GM06990 (cell line): ENCODE data around the gene FRAT2.

Source experiments
- DNase-seq: peaks from one replicate; pipeline ENCODE4 v3.0.0-alpha.2; 2011; ENCODE audit not compliant: insufficient read length; ENCODE audit errors: extremely low read depth
- H3K27me3 ChIP-seq: replicated peaks from 2 replicates; pipeline ENCODE4 v1.6.0; 2011; ENCODE audit warnings: low read length; ENCODE audit not compliant: control insufficient read depth, insufficient read depth
- H3K36me3 ChIP-seq: 2 replicates; pipeline ENCODE4 v1.5.1; 2011; ENCODE audit warnings: low read length; ENCODE audit not compliant: control insufficient read depth, insufficient read depth
- H3K4me3 ChIP-seq: replicated peaks from 2 replicates; pipeline ENCODE4 v1.5.1; 2011; ENCODE audit warnings: low read depth, mild to moderate bottlenecking, control low read depth, low read length
- TF ChIP-seq, protein P1 (sequence below): IDR thresholded peaks from 2 replicates; pipeline ENCODE4 v1.5.1; 2011; ENCODE audit warnings: low read length, control low read depth, mild to moderate bottlenecking, inconsistent platforms; ENCODE audit not compliant: insufficient read depth, poor library complexity, severe bottlenecking

The FRAT2 gene

GRCh38 chr10:97328646-97329453 is 5.7 kb downstream of the FRAT2 start:
- Histone ChIP-seq H3K36me3 (no peaks in the 10 kb centered on the region), H3K4me3 (no peak overlapping the region), H3K27me3 (no peaks in the 10 kb centered on the region)
- DNase-seq, result no peak
- TF ChIP-seq, protein P1, sequence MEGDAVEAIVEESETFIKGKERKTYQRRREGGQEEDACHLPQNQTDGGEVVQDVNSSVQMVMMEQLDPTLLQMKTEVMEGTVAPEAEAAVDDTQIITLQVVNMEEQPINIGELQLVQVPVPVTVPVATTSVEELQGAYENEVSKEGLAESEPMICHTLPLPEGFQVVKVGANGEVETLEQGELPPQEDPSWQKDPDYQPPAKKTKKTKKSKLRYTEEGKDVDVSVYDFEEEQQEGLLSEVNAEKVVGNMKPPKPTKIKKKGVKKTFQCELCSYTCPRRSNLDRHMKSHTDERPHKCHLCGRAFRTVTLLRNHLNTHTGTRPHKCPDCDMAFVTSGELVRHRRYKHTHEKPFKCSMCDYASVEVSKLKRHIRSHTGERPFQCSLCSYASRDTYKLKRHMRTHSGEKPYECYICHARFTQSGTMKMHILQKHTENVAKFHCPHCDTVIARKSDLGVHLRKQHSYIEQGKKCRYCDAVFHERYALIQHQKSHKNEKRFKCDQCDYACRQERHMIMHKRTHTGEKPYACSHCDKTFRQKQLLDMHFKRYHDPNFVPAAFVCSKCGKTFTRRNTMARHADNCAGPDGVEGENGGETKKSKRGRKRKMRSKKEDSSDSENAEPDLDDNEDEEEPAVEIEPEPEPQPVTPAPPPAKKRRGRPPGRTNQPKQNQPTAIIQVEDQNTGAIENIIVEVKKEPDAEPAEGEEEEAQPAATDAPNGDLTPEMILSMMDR, result no peak

GRCh38 chr10:97327348-97328294 is 6.9 kb downstream of the FRAT2 start:
- no peaks in the 10 kb centered on the region for H3K36me3 ChIP-seq
- no peaks in the 10 kb centered on the region for H3K27me3 ChIP-seq
- DNase-seq, result no peak
- no peak overlapping the region for H3K4me3 ChIP-seq
- TF ChIP-seq, protein P1, result no peak

- no peaks in the 10 kb centered on the region for H3K27me3 ChIP-seq
- TF ChIP-seq, protein P1, result no peak
- no peak overlapping the region for H3K4me3 ChIP-seq
- no peak for DNase-seq
- no peaks in the 10 kb centered on the region for H3K36me3 ChIP-seq
Observed at GRCh38 chr10:97325754-97326153, 8.8 kb downstream of the FRAT2 start.

- Histone ChIP-seq H3K36me3 (no peaks in the 10 kb centered on the region), H3K27me3 (no peaks in the 10 kb centered on the region; the same call in 1 of the 2 replicates)
Observed at GRCh38 chr10:97323501-97323900, 11.0 kb downstream of the FRAT2 start.

GRCh38 chr10:97321804-97322190 is 12.7 kb downstream of the FRAT2 start:
- no peak for DNase-seq
- H3K4me3 ChIP-seq, result no peak overlapping the region
- TF ChIP-seq, protein P1, result no peak
- H3K27me3 ChIP-seq, result no peaks in the 10 kb centered on the region; the same call in 1 of the 2 replicates
- no peaks in the 10 kb centered on the region for H3K36me3 ChIP-seq

More at GRCh38 chr10:97323501-97323900, 11.0 kb downstream of the FRAT2 start:
- TF ChIP-seq, protein P1, result no peak
- no peak overlapping the region for H3K4me3 ChIP-seq
- DNase-seq, result no peak
